GM18861 (cell line): ENCODE results near the gene SLC4A3.
A peak's percentile ranks its signal among the peaks of the same experiment; 100 is the strongest.
"Not testable (repeated sequence)": the region's sequence is repeated elsewhere in the genome, so short reads cannot be mapped to it uniquely, and the experiment has no call there.

Experiments used
- ATAC-seq: cut with Tn5 transposase; IDR thresholded peaks from one replicate; pipeline ENCODE4 v1.9.1; 2021; ENCODE audit not compliant: unreplicated experiment

The SLC4A3 gene

GRCh38 chr2:219644801-219645480, 17.5 kb downstream of the SLC4A3 start:
- ATAC-seq: no peak

GRCh38 chr2:219645631-219646527, 18.4 kb downstream of the SLC4A3 start:
- ATAC-seq: no peak

- ATAC-seq: no peak
Measured at GRCh38 chr2:219648176-219648575, 20.7 kb downstream of the SLC4A3 start.

GRCh38 chr2:219648963-219649362, 21.5 kb downstream of the SLC4A3 start:
- ATAC-seq: no peak

- no peak for ATAC-seq
Measured at GRCh38 chr2:219650426-219651248, 23.2 kb downstream of the SLC4A3 start.

- not testable (repeated sequence) for ATAC-seq
Measured at GRCh38 chr2:219651656-219652055, 24.2 kb downstream of the SLC4A3 start.

GRCh38 chr2:219656526-219656925, 29.1 kb downstream of the SLC4A3 start:
- no peak for ATAC-seq

- no peak for ATAC-seq
Measured at GRCh38 chr2:219658196-219658846, 30.9 kb downstream of the SLC4A3 start.

GRCh38 chr2:219658874-219659273, 31.4 kb downstream of the SLC4A3 start:
- ATAC-seq: no peak

- ATAC-seq: peak; percentile 94
Measured at GRCh38 chr2:219661197-219661954, 33.9 kb downstream of the SLC4A3 start.

- ATAC-seq: no peak
Measured at GRCh38 chr2:219661955-219662395, 34.5 kb downstream of the SLC4A3 start.

- no peak for ATAC-seq
Measured at GRCh38 chr2:219662566-219662965, 35.1 kb downstream of the SLC4A3 start.

- no peak for ATAC-seq
Measured at GRCh38 chr2:219663116-219663762, 35.8 kb downstream of the SLC4A3 start.

- ATAC-seq: no peak
Measured at GRCh38 chr2:219664041-219664440, 36.6 kb downstream of the SLC4A3 start.

- no peak for ATAC-seq
Measured at GRCh38 chr2:219664944-219665343, 37.5 kb downstream of the SLC4A3 start.

GRCh38 chr2:219665926-219666325, 38.5 kb downstream of the SLC4A3 start:
- ATAC-seq: no peak

- ATAC-seq: no peak
Measured at GRCh38 chr2:219668316-219668715, 40.9 kb downstream of the SLC4A3 start.

GRCh38 chr2:219670386-219670785, 43.0 kb downstream of the SLC4A3 start:
- ATAC-seq: no peak

- ATAC-seq: no peak
Measured at GRCh38 chr2:219671279-219671678, 43.8 kb downstream of the SLC4A3 start.

- no peak for ATAC-seq
Measured at GRCh38 chr2:219672406-219672805, 45.0 kb downstream of the SLC4A3 start.
